ENCODE measurements around the gene DYDC2. TPM values are rescaled to one million over a fixed set of nuclear protein-coding genes. Genes with fewer than 3 reads are reported as not detected.
"Not testable (repeated sequence)": the region's sequence is repeated elsewhere in the genome, so short reads cannot be mapped to it uniquely, and the experiment has no call there.

The DYDC2 gene
- total RNA-seq, 2 experiments from 2014 or later = not detected

DNA sequence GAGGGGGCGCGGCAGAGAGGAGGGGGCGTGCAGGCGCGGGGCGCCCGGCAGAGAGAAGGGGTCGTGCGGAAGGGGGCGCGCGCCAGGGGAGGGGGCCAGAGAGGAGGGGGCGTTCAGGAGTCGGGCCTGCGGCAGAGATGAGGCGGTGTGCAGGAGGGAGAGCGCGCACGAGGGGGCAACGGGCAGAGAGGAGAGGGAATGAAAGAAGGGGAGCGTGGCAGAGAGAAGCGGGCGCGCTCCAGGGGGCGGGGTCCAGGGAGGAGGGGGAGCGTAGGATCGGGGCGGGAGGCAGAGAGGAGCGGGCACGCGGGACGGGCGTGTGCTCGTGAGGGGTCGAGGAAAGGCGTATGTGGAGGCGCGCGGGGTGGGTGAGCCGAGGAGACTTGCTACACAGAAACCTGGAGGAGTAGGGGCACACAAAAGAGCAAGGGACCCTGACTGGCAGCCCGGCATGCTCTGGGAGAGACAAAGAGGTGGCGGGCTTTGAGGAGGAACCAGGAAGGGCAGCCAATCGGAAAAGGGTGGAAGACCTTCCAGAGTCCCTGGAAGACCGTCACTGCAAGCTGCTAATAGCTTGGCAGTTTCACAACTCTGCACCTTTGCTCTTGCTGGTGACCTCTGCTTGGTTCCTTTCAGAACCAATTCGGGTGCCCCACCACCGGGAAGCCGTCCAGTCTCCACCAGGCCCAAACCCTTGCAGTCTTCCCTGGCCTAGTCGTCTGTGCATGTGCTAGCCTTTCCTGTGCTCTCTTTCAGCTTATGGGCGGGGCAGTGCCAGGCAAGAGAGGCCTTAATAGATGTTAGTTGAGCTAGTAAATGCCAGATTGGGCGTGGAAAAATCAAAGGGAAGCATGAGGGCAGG is 639 bp downstream of the DYDC2 start:
- BruUV-seq (replicated peaks) = no TSS peak
- Histone ChIP-seq H3K36me3 (ENCODE audit: insufficient read depth, low read length) (no peaks in the 10 kb centered on the region), H3K9me3 (ENCODE audit: low read length) (no peaks in the 10 kb centered on the region), H4K20me1 (ENCODE audit: insufficient read depth, low read length) (no peaks in the 10 kb centered on the region), H2AFZ (ENCODE audit: low read length) (no peak overlapping the region), H3K4me3 (ENCODE audit: low read depth, low read length, poor library complexity, severe bottlenecking) (no peak overlapping the region), H3K79me2 (ENCODE audit: insufficient read depth, low read depth, low read length) (no peaks in the 10 kb centered on the region), H3K27ac (ENCODE audit: low read depth, low read length, poor library complexity, severe bottlenecking) (no peak overlapping the region), H3K4me1 (ENCODE audit: insufficient read depth, low read length, poor library complexity, severe bottlenecking) (no peaks in the 10 kb centered on the region), H3K4me2 (ENCODE audit: low read length) (no peak overlapping the region), H3K9me2 (ENCODE audit: insufficient read depth, low read length) (no peaks in the 10 kb centered on the region)
- TF ChIP-seq EZH2phosphoT487 (IDR thresholded peaks at IDR 0.05; ENCODE audit: borderline replicate concordance, low read depth, low read length) = no peak
- TF ChIP-seq, protein P1, sequence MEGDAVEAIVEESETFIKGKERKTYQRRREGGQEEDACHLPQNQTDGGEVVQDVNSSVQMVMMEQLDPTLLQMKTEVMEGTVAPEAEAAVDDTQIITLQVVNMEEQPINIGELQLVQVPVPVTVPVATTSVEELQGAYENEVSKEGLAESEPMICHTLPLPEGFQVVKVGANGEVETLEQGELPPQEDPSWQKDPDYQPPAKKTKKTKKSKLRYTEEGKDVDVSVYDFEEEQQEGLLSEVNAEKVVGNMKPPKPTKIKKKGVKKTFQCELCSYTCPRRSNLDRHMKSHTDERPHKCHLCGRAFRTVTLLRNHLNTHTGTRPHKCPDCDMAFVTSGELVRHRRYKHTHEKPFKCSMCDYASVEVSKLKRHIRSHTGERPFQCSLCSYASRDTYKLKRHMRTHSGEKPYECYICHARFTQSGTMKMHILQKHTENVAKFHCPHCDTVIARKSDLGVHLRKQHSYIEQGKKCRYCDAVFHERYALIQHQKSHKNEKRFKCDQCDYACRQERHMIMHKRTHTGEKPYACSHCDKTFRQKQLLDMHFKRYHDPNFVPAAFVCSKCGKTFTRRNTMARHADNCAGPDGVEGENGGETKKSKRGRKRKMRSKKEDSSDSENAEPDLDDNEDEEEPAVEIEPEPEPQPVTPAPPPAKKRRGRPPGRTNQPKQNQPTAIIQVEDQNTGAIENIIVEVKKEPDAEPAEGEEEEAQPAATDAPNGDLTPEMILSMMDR (conservative IDR thresholded peaks at IDR 0.05; ENCODE audit: low read length) = no peak
- DNase-seq (ENCODE audit: low spot score) = no peak
- ChIA-PET POLR2A (no interaction called here), CTCF (ENCODE audit: unreplicated experiment) (interaction anchor here (0.9 kb wide), 1 partner anchor 64 kb away, joined by 3 read pairs; no protein-coding TSS in a partner anchor)
- intact Hi-C loops (cut with micrococcal nuclease; ENCODE audit: unreplicated experiment) = no loop called here

DNA sequence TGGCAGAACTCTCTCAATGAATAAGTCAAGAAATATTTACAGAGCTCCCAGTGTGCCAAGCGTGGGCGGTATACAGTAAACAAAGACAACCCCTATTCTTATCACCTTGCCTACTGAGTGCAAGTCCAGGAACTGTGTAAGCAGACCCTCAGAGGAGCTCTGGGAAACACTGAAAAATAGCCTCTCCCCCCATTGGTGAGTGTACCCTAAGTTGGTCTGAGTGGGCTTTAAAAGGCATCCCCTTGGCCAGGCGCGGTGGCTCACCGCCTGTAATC is 1.2 kb downstream of the DYDC2 start:
- Histone ChIP-seq H2AFZ (ENCODE audit: low read length) (no peak overlapping the region), H3K36me3 (ENCODE audit: insufficient read depth, low read length) (no peaks in the 10 kb centered on the region), H3K4me1 (ENCODE audit: insufficient read depth, low read length, poor library complexity, severe bottlenecking) (no peaks in the 10 kb centered on the region), H3K4me3 (ENCODE audit: low read depth, low read length, poor library complexity, severe bottlenecking) (no peak overlapping the region), H3K79me2 (ENCODE audit: insufficient read depth, low read depth, low read length) (no peaks in the 10 kb centered on the region), H3K9me2 (ENCODE audit: insufficient read depth, low read length) (no peaks in the 10 kb centered on the region), H3K9me3 (ENCODE audit: low read length) (no peaks in the 10 kb centered on the region), H3K27ac (ENCODE audit: low read depth, low read length, poor library complexity, severe bottlenecking) (no peak overlapping the region), H4K20me1 (ENCODE audit: insufficient read depth, low read length) (no peaks in the 10 kb centered on the region), H3K4me2 (ENCODE audit: low read length) (no peak overlapping the region)
- TF ChIP-seq, protein P1 (conservative IDR thresholded peaks at IDR 0.05; ENCODE audit: low read length) = no peak
- TF ChIP-seq EZH2phosphoT487 (IDR thresholded peaks at IDR 0.05; ENCODE audit: borderline replicate concordance, low read depth, low read length) = no peak
- POLR2A ChIA-PET = no interaction called here
- DNase-seq (ENCODE audit: low spot score) = no peak
- no TSS peak for BruUV-seq (replicated peaks)
- CTCF ChIA-PET (ENCODE audit: unreplicated experiment) = interaction anchor here (0.9 kb wide), 1 partner anchor 64 kb away, joined by 3 read pairs; no protein-coding TSS in a partner anchor
- intact Hi-C loops (cut with micrococcal nuclease; ENCODE audit: unreplicated experiment) = no loop called here

DNA sequence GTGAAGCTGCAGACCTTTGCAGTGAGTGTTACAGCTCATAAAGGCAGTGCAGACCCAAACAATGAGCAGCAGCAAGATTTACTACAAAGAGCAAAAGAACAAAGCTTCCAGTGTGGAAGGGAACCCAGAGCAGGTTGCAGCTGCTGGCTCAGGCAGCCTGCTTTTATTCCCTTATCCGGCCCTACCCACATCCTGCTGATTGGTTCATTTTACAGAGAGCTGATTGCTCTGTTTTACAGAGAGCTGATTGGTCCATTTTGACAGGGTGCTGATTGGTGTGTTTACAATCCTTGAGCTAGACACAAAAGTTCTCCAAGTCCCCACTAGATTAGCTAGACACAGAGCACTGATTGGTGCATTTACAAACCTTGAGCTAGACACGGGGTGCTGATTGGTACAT is 2.3 kb downstream of the DYDC2 start:
- DNase-seq (ENCODE audit: low spot score); BruUV-seq (replicated peaks); H3K9me2 ChIP-seq (ENCODE audit: insufficient read depth, low read length); H4K20me1 ChIP-seq (ENCODE audit: insufficient read depth, low read length); intact Hi-C loops (cut with micrococcal nuclease; ENCODE audit: unreplicated experiment); H3K36me3 ChIP-seq (ENCODE audit: insufficient read depth, low read length); H3K4me2 ChIP-seq (ENCODE audit: low read length); H2AFZ ChIP-seq (ENCODE audit: low read length); H3K79me2 ChIP-seq (ENCODE audit: insufficient read depth, low read depth, low read length); H3K4me3 ChIP-seq (ENCODE audit: low read depth, low read length, poor library complexity, severe bottlenecking); H3K9me3 ChIP-seq (ENCODE audit: low read length); H3K27ac ChIP-seq (ENCODE audit: low read depth, low read length, poor library complexity, severe bottlenecking); H3K4me1 ChIP-seq (ENCODE audit: insufficient read depth, low read length, poor library complexity, severe bottlenecking): not testable (repeated sequence)
- POLR2A ChIA-PET = interaction anchor here (0.8 kb wide), 1 partner anchor 15 kb away, joined by 3 read pairs; no protein-coding TSS in a partner anchor
- CTCF ChIA-PET (ENCODE audit: unreplicated experiment) = interaction anchor here (1.0 kb wide), 1 partner anchor 9 kb away, joined by 3 read pairs; no protein-coding TSS in a partner anchor
